ENCODE results near the gene LAMTOR2. TPM values are rescaled to one million over a fixed set of nuclear protein-coding genes. Genes with fewer than 3 reads are reported as not detected.

The LAMTOR2 gene
- total RNA-seq, 1 experiment from 2014 or later: 50.6 TPM

GRCh38 chr1:156108057-156108456 is 53.5 kb downstream of the LAMTOR2 start:
- H2AFZ ChIP-seq (ENCODE audit: low read length): no peak overlapping the region
- H3K4ac ChIP-seq (ENCODE audit: low read depth, low read length): no peak overlapping the region
- Mint-ChIP-seq H3K9me3 (no peaks in the 10 kb centered on the region; a peak in 1 of 5 replicates), H3K36me3 (ENCODE audit: insufficient read depth in 1 of 3, low read depth in 3 of 3) (peaks cover 0 to 2% (median 0%) of the 10 kb centered on the region in 3 experiments; a peak in 2 of 7 replicates), H3K4me3 (peak overlapping the region in 1 of 2 experiments; percentile 38; a peak in 1 of 5 replicates), H3K27me3 (ENCODE audit: low read depth) (peaks cover 5% of the 10 kb centered on the region; the same call in 1 of the 2 replicates), H3K4me1 (peaks cover 39 to 54% of the 10 kb centered on the region in 2 experiments), H3K27ac (peak overlapping the region in 1 of 3 experiments; percentile 69; a peak in 1 of 7 replicates)
- no peaks in the 10 kb centered on the region for H3K79me1 ChIP-seq (ENCODE audit: insufficient read depth, low read depth, low read length, poor library complexity, severe bottlenecking)
- H3K9me3 ChIP-seq (ENCODE audit: control insufficient read depth, low read depth, low read length): no peaks in the 10 kb centered on the region
- no peak overlapping the region for H2BK15ac ChIP-seq (ENCODE audit: low read depth, low read length)
- no peaks in the 10 kb centered on the region for H3K27me3 ChIP-seq (ENCODE audit: insufficient read depth, low read length)
- H3K27ac ChIP-seq (ENCODE audit: insufficient read length, low read depth, low read length): no peak overlapping the region
- H3K9ac ChIP-seq (ENCODE audit: extremely low read depth, insufficient read length, low read length): no peak overlapping the region
- H4K8ac ChIP-seq (replicated peaks; ENCODE audit: insufficient read length, low read depth, low read length): no peak overlapping the region
- H4K5ac ChIP-seq (ENCODE audit: insufficient read length, low read depth, low read length): no peak overlapping the region
- peaks cover 5% of the 10 kb centered on the region for H3K23me2 ChIP-seq (ENCODE audit: insufficient read length, low read depth, low read length, poor library complexity, severe bottlenecking)
- no peak overlapping the region for H4K91ac ChIP-seq (ENCODE audit: insufficient read length, low read depth, low read length)
- H3K79me2 ChIP-seq (ENCODE audit: insufficient read depth, low read length): no peaks in the 10 kb centered on the region
- DNase-seq: no peak
- no peak overlapping the region for H2BK120ac ChIP-seq (ENCODE audit: low read depth, low read length, poor library complexity, severe bottlenecking)
- no peaks in the 10 kb centered on the region for H4K20me1 ChIP-seq (ENCODE audit: control insufficient read depth, insufficient read depth, insufficient read length)
- no peak overlapping the region for H2BK5ac ChIP-seq (ENCODE audit: insufficient read length, low read length)
- no peak for TF ChIP-seq CTCF (conservative IDR thresholded peaks at IDR 0.05)
- no peak overlapping the region for H2AK5ac ChIP-seq (ENCODE audit: insufficient read length, low read length)
- no peak overlapping the region for H2BK20ac ChIP-seq (ENCODE audit: low read depth, low read length, poor library complexity, severe bottlenecking)
- no peak overlapping the region for H3T11ph ChIP-seq (ENCODE audit: low read length)
- no CpG with 5 or more reads among the region's 3 CpGs for WGBS (ENCODE audit: extremely low coverage, insufficient read length, low lambda C conversion rate)
- H3K23ac ChIP-seq (ENCODE audit: insufficient read length, low read depth, low read length): no peak overlapping the region
- H3K4me1 ChIP-seq (ENCODE audit: insufficient read depth, low read length): peaks cover 14% of the 10 kb centered on the region; the same call in 1 of the 2 replicates
- no peak overlapping the region for H3K4me2 ChIP-seq (ENCODE audit: insufficient read depth, insufficient read length, low read length)
- H2BK12ac ChIP-seq (ENCODE audit: insufficient read length, low read depth, low read length): no peak overlapping the region
- no peak overlapping the region for H3K14ac ChIP-seq (ENCODE audit: insufficient read depth, low read length)
- no peak overlapping the region for H3K18ac ChIP-seq (ENCODE audit: insufficient read length, low read depth, low read length)
- H3K56ac ChIP-seq (ENCODE audit: insufficient read length, low read depth, low read length): no peak overlapping the region

Other genes with a start within 250 kb of the LAMTOR2 start
- gene GON4L, start 197.6 kb upstream of the LAMTOR2 start, total RNA-seq (2021): 50.2 and 53.4 TPM in 2 replicates
- 0.28 and 0.39 TPM in 2 replicates for gene SYT11, start 195.2 kb upstream of the LAMTOR2 start, total RNA-seq (2021)
- 26.4 and 27.4 TPM in 2 replicates for gene RIT1, start 143.4 kb upstream of the LAMTOR2 start, total RNA-seq (2021)
- gene KHDC4, start 120.4 kb upstream of the LAMTOR2 start, total RNA-seq (2021): 57.6 and 57.7 TPM in 2 replicates
- gene RXFP4, start 113.1 kb upstream of the LAMTOR2 start, total RNA-seq (2021): not detected in 2 replicates
- 103 and 111 TPM in 2 replicates for gene ARHGEF2, start 76.2 kb upstream of the LAMTOR2 start, total RNA-seq (2021)
- gene SSR2, start 33.8 kb upstream of the LAMTOR2 start, total RNA-seq (2021): 170 and 172 TPM in 2 replicates
- 45.6 and 49.4 TPM in 2 replicates for gene UBQLN4, start 984 bp upstream of the LAMTOR2 start, total RNA-seq (2021)
- gene RAB25, start 6.4 kb downstream of the LAMTOR2 start, total RNA-seq (2021): 42.8 and 43.1 TPM in 2 replicates
- 64.6 and 68.0 TPM in 2 replicates for gene MEX3A, start 27.7 kb downstream of the LAMTOR2 start, total RNA-seq (2021)
- 51.0 and 52.7 TPM in 2 replicates for gene LMNA, start 59.9 kb downstream of the LAMTOR2 start, total RNA-seq (2021)
- gene SEMA4A, start 98.8 kb downstream of the LAMTOR2 start, total RNA-seq (2021): 11.1 and 11.8 TPM in 2 replicates
- gene SLC25A44, start 139.3 kb downstream of the LAMTOR2 start, total RNA-seq (2021): 40.2 and 47.4 TPM in 2 replicates
- gene PMF1, start 158.2 kb downstream of the LAMTOR2 start, total RNA-seq (2021): 136 and 143 TPM in 2 replicates
- 2.4 and 3.0 TPM in 2 replicates for gene BGLAP, start 187.4 kb downstream of the LAMTOR2 start, total RNA-seq (2021)
- 14.6 and 15.8 TPM in 2 replicates for gene PAQR6, start 193.3 kb downstream of the LAMTOR2 start, total RNA-seq (2021)
- 100 and 103 TPM in 2 replicates for gene SMG5, start 228.0 kb downstream of the LAMTOR2 start, total RNA-seq (2021)
- gene TMEM79, start 229.5 kb downstream of the LAMTOR2 start, total RNA-seq (2021): 2.1 and 2.6 TPM in 2 replicates
- gene GLMP, start 240.9 kb downstream of the LAMTOR2 start, total RNA-seq (2021): 49.2 and 49.4 TPM in 2 replicates
- not detected in 2 replicates for gene VHLL, start 244.5 kb downstream of the LAMTOR2 start, total RNA-seq (2021)

All from H9 (cell line).